Astrocyte (in vitro differentiated cells and primary cell): ENCODE data around the gene PDK3.

Source experiments
- EZH2 ChIP-seq: IDR thresholded peaks from 2 replicates; pipeline ENCODE4 v1.6.1; 2012; ENCODE audit warnings: mild to moderate bottlenecking, low read length, inconsistent platforms; ENCODE audit not compliant: insufficient read depth
- TF ChIP-seq, protein P1 (sequence below): IDR thresholded peaks from 2 replicates; pipeline ENCODE4 v1.5.1; 2011; ENCODE audit warnings: low read depth, mild to moderate bottlenecking, inconsistent platforms, low read length, moderate library complexity; ENCODE audit not compliant: insufficient read depth

DNA sequence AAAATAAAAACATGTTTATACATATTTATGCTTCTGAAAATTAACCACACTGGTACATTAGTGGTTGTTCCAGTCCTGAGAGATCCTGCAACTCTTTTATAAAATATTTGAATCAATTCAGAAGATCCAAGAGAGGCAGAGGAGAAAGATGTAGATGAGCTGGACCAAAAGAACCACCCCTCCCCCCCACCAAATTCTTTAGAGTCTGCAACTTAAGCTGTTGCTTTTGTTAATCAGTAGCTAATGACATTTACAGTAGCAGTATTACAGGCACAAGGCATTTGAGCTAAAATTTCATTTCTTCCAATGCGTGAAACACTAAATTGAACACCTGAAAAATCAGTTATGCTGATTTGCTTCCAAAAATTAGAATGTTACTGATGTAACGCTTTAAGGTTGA, 61.5 kb downstream of the PDK3 start:
- TF ChIP-seq, protein P1, sequence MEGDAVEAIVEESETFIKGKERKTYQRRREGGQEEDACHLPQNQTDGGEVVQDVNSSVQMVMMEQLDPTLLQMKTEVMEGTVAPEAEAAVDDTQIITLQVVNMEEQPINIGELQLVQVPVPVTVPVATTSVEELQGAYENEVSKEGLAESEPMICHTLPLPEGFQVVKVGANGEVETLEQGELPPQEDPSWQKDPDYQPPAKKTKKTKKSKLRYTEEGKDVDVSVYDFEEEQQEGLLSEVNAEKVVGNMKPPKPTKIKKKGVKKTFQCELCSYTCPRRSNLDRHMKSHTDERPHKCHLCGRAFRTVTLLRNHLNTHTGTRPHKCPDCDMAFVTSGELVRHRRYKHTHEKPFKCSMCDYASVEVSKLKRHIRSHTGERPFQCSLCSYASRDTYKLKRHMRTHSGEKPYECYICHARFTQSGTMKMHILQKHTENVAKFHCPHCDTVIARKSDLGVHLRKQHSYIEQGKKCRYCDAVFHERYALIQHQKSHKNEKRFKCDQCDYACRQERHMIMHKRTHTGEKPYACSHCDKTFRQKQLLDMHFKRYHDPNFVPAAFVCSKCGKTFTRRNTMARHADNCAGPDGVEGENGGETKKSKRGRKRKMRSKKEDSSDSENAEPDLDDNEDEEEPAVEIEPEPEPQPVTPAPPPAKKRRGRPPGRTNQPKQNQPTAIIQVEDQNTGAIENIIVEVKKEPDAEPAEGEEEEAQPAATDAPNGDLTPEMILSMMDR = no peak
- TF ChIP-seq EZH2 = no peak
